Left renal pelvis (tissue), 4 donors: Measurements from ENCODE around the gene ZNF79. TPM values are rescaled to one million over a fixed set of nuclear protein-coding genes. Genes with fewer than 3 reads are reported as not detected.
A peak's percentile ranks its signal among the peaks of the same experiment; 100 is the strongest.
"Not testable (repeated sequence)": the region's sequence is repeated elsewhere in the genome, so short reads cannot be mapped to it uniquely, and the experiment has no call there.

Source experiments
- DNase-seq, 4 donors: peaks; one replicate each; pipeline ENCODE4 v3.0.0-alpha.2; 2013; ENCODE audit warnings: low read depth in 4 of 4, low spot score in 3 of 4
- polyA plus RNA-seq, 4 donors: library from polyadenylated mRNA; unstranded; fragments of 120-200 nt; gene quantifications; one replicate each; pipeline ENCODE4 v1.2.1, GENCODE V29; 2013; ENCODE audit not compliant: insufficient read length in 4 of 4

The ZNF79 gene
- polyA plus RNA-seq, 4 donors: 5.6 to 7.4 (median 6.9) TPM

DNA sequence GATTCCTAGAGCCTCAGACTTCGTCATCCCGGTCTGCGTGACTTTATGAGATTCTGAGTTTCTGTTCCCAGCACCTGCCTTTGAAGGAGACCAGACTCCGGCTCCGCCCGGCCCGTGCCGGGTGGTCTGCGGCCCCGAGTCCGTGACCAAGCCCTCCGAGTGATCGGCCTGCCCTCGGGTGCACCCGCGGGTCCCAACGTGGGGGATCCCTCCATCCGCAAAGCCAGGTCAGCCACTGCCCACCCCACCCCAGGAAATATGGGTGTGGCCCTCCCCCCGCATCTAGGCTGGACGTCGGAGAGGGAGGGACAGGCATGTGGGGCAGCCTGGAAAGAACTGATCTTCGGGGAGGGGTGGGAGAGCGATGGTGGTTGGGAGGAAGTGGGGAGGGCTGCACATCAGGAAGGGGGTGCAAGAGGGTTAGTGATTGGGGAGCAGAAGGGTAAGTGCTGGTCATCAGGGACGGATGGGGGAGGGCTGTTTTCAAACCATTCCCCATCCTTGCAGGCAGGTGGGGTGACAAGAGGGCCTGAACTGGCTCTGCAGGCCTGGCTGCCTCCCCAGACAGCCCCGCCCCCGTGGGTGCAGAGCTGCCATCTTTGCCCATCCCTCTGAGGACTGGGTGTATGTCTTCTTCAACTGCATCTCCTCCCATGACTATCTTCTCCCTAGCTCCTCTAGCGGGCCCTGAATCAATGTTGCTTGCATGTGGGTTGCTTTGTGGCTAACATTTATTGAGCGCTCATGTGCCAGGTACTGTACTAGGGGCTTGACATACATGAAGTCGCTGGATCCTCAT, 27.9 kb downstream of the ZNF79 start:
- no peak for DNase-seq

- DNase-seq: no peak
These were observed 28.5 kb downstream of the ZNF79 start for GRCh38 chr9:127452691-127453090.

GRCh38 chr9:127455324-127455992, 31.3 kb downstream of the ZNF79 start:
- DNase-seq: no peak

- DNase-seq: no peak
These were observed 33.2 kb downstream of the ZNF79 start for GRCh38 chr9:127457191-127457878.

DNA sequence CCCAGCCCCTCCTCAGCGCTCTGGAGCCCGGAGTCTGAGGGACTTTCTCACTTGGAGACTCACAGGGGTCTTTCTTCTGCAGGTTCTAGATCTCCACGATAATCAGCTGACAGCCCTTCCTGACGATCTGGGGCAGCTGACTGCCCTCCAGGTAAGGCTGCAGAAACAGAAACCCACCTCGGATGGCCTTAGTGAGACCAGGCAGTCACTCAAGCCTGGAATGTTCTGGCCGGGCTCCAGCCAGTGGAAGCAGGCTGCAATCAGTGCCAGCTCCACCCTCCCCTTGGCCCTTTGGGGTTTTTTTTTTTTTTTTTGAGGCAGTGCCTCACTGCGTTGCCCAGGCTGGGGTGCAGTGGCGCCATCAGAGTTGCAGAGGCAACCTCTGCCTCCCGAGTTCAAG, 34.7 kb downstream of the ZNF79 start:
- no peak for DNase-seq

GRCh38 chr9:127463382-127463781, 39.2 kb downstream of the ZNF79 start:
- DNase-seq: no peak

DNA sequence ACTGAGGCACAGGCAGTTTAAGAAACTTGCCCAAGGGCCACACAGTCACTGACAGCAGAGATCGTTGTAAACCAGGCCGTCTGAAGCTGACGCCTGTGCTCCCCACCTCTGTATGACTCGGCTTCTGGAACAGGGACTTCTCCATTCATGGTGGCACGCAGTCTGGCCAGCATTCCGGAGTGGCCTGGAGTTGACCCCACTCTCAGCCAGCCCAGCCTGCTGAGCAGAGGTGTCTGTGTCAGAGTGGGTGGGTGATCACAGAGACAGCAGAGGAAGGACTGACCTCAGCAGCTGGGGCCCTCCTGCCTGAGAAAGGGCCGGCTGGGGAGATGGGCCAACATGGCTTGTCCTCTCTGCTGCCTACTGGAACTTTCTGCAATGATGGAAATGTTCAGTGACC, 39.7 kb downstream of the ZNF79 start:
- DNase-seq: no peak

DNA sequence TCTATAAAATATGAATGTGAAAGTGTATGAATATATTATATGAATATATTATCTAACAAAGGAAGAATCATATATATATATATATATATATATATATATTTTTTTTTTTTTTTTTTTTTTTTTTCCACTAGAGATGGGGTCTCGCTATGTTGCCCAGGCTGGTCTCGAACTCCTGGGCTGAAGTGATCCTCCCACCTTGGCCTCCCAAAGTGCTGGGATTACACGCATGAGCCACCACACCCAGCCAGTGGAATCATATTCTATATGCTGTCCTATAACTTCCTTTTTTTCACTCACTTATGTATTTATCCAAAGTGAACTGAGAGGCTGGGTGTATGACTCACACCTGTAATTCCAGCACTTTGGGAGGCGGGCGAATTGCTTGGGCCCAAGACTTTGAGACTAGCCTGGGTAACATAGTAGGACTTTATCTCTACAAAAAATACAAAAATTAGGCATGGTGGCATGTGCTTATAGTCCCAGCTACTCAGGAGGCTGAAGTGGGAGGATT, 42.3 kb downstream of the ZNF79 start:
- DNase-seq: not testable (repeated sequence)

DNA sequence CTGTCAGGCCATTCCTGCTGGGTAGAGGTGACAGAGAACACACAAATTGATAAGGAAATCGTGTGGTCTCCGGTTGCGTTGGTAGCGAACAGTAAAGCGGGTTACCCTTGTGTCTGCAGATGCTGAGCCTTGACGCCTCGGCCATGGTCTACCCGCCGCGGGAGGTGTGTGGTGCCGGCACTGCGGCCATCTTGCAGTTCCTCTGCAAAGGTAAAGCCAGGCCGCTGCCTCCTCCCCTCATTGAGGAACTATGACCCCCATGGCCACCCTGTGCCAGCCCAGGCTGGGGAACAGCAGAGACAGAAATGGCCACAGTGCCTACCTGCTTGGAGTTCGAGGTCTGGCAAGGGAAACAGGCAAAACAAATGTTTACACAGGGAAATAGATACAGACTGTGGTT, 43.4 kb downstream of the ZNF79 start:
- no peak for DNase-seq

GRCh38 chr9:127470662-127471061, 46.5 kb downstream of the ZNF79 start:
- DNase-seq: no peak

DNA sequence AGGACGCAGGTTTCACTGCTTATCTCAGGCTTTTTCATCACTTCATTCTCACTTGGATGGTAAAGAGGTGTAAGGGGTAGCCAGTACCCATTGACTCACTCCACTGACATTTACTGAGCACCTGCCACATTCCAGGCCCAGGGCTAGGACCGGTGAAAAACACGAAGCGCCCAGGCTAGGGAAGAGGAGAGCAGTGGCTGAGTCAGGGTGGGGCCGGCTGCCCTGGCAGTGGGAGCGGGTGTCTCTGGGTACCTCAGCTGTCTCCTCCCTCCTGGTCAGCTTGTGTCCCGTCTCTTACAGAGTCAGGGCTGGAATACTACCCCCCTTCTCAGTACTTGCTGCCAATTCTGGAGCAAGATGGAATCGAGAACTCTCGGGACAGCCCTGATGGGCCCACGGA, 49.3 kb downstream of the ZNF79 start:
- DNase-seq: no peak

GRCh38 chr9:127473932-127474331, 49.8 kb downstream of the ZNF79 start:
- DNase-seq: no peak

GRCh38 chr9:127474592-127474991, 50.4 kb downstream of the ZNF79 start:
- no peak for DNase-seq

- DNase-seq: no peak
These were observed 55.4 kb downstream of the ZNF79 start for GRCh38 chr9:127479507-127480081.

DNA sequence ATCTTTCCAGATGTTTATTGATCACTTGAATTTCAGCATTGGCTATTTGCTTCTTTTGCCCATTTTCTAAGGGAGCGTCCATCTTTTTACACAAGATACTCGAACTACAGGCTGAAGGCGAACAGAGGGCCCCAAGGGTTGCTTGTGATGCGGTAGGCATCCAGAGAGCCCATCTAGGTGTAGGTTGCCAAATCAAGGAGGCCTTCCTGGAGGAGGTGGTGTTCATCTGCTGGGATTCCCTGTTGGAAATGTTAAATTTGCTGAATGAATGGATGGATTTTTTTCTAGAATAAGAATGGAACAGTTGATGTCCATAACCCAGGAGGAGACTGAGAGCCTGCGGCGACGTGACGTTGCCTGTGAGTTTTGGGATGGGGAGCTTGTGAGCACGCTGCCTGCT, 58.5 kb downstream of the ZNF79 start:
- DNase-seq: no peak

DNA sequence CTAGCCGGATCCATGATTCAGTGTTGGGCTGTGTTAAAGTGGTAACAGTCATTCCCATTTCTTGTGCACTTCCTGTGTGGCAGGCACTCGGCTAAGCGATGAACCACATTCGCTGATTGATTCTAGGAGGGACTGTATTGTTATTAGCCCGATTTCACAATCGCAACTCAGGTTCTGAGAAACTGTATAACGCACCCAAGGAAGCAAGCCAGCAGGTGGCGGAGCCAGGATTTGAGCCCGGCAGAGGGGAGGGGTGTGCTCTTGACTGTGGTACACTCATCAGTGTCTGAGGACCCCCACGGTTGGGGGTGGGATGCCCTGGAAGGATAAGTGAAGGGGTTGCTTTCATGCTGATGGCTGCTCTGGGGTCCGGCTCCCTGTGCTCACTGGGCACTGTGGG, 61.8 kb downstream of the ZNF79 start:
- no peak for DNase-seq

GRCh38 chr9:127488946-127489345, 64.8 kb downstream of the ZNF79 start:
- no peak for DNase-seq

- DNase-seq: peak in 2 of 4 donors; percentile 10 to 15
These were observed 65.4 kb downstream of the ZNF79 start for GRCh38 chr9:127489471-127490115.

- no peak for DNase-seq
These were observed 66.5 kb downstream of the ZNF79 start for GRCh38 chr9:127490535-127491230.

DNA sequence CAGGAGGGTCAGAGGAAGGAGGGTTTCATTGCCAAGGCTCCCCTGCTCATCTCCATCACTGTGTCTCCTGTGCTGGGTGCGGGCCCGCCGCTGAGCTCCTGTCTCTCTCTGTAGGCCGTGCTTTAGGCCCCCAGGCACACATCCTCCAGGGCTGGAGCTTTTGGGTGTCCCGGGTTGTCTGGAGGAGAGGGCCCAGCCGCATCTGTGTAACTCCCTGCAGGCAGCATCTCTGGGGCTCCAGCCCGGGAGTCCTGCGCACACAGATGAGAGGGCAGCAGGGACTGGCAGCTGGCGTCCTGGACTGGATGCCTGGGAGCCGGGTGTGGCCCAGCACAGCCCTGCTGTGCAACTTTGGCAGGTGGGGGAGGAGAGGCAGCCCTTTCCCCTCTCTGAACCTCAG, 67.3 kb downstream of the ZNF79 start:
- no peak for DNase-seq
